Measurements from ENCODE around the gene NTM.

DNA sequence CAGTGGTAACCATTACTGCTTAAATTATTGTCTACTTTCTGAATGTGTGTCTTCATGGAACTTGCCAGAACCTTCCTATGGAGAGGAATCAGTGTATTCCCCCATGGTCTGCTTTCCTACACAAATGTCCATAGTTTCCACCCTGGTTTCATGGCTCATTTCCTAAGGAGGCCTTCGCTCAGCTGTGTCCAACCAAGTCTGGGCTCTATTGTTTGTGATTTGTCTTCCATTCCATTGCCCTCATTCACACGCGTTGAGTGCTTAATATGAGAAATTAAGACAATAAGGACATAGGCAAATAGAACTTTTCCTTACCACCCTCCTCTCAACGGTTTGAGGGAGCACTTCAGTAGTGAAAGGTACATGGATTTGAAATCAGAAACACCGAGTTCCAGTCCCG is 510.6 kb downstream of the NTM start:
- TF ChIP-seq EZH2 (IDR thresholded peaks at IDR 0.05), result no peak
- no peak for TF ChIP-seq POLR2AphosphoS5 (IDR thresholded peaks at IDR 0.05; ENCODE audit: borderline replicate concordance, low read depth, low read length)
